Common myeloid progenitor, CD34-positive (primary cell): Measurements from ENCODE around the gene ALMS1.

ENCODE experiments used
- CTCF ChIA-PET: fragments of 350-600 bp; sonication (Branson Sonifier 250); formaldehyde crosslinking; loops from one replicate; lab custom pipeline; 2021; ENCODE audit warnings: antibody characterized with exemption; lab: Charles Lee
- POLR2A ChIA-PET: fragments of 350-600 bp; sonication (Branson Sonifier 250); formaldehyde crosslinking; loops from one replicate; lab custom pipeline; 2021; ENCODE audit warnings: antibody characterized with exemption; lab: Charles Lee
- DNase-seq, 3 donors: peaks; one replicate each; pipeline versions ENCODE4 v3.0.0 to v3.0.0-alpha.2; 2013
- H3K27ac ChIP-seq, 2 experiments: 1 replicate in 1 of 2; 2 replicates in 1 of 2; pipeline ENCODE4 v1.7.0; 2013; ENCODE audit warnings: inconsistent platforms in 2 of 2, low read length in 2 of 2, mild to moderate bottlenecking in 2 of 2, low read depth in 1 of 2, moderate library complexity in 1 of 2; ENCODE audit not compliant: severe bottlenecking in 2 of 2, insufficient read depth in 1 of 2, poor library complexity in 1 of 2
- H3K27me3 ChIP-seq, 5 experiments: replicated peaks in 2 of 5; 1 replicate in 3 of 5; 2 replicates in 2 of 5; pipeline versions ENCODE4 v1.6.1 to v1.7.0; 2013; ENCODE audit warnings: low read length in 4 of 5, mild to moderate bottlenecking in 2 of 5, moderate library complexity in 2 of 5, inconsistent platforms in 1 of 5; ENCODE audit not compliant: insufficient read depth in 5 of 5, control insufficient read depth in 4 of 5
- H3K36me3 ChIP-seq, 4 experiments: 1 replicate in 2 of 4; 2 replicates in 2 of 4; pipeline versions ENCODE4 v1.6.1 to v1.7.0; 2013; ENCODE audit warnings: low read length in 3 of 4, control low read depth in 1 of 4, mild to moderate bottlenecking in 1 of 4; ENCODE audit not compliant: control insufficient read depth in 4 of 4, insufficient read depth in 4 of 4
- H3K4me1 ChIP-seq, 4 experiments: 1 replicate in 3 of 4; 2 replicates in 1 of 4; pipeline versions ENCODE4 v1.6.1 to v1.7.1; 2013; ENCODE audit warnings: low read length in 3 of 4, mild to moderate bottlenecking in 3 of 4, control low read depth in 1 of 4, inconsistent platforms in 1 of 4, moderate library complexity in 1 of 4; ENCODE audit not compliant: control insufficient read depth in 4 of 4, insufficient read depth in 4 of 4; ENCODE audit errors: control extremely low read depth in 1 of 4
- H3K4me3 ChIP-seq, 7 experiments: 1 replicate in 4 of 7; 2 replicates in 3 of 7; pipeline versions ENCODE4 v1.5.1 to v1.7.0; 2013; ENCODE audit warnings: mild to moderate bottlenecking in 7 of 7, low read length in 6 of 7, moderate library complexity in 6 of 7, inconsistent platforms in 2 of 7, low read depth in 2 of 7, control low read depth in 1 of 7; ENCODE audit not compliant: insufficient read depth in 4 of 7, control insufficient read depth in 1 of 7; ENCODE audit errors: extremely low read depth in 1 of 7
- H3K9me3 ChIP-seq, 5 experiments: 1 replicate in 4 of 5; 2 replicates in 1 of 5; pipeline versions ENCODE4 v1.6.1 to v1.7.1; 2013; ENCODE audit warnings: low read length in 4 of 5, mild to moderate bottlenecking in 2 of 5, inconsistent platforms in 1 of 5, low read depth in 1 of 5, moderate library complexity in 1 of 5; ENCODE audit not compliant: control insufficient read depth in 4 of 5, insufficient read depth in 2 of 5; ENCODE audit errors: control extremely low read depth in 1 of 5
- WGBS: methylation state at CpG from one replicate; pipeline ENCODE4 v1.1.5; 2013; ENCODE audit not compliant: insufficient coverage; 5-methylcytosine and 5-hydroxymethylcytosine counted together

ALMS1 gene

DNA sequence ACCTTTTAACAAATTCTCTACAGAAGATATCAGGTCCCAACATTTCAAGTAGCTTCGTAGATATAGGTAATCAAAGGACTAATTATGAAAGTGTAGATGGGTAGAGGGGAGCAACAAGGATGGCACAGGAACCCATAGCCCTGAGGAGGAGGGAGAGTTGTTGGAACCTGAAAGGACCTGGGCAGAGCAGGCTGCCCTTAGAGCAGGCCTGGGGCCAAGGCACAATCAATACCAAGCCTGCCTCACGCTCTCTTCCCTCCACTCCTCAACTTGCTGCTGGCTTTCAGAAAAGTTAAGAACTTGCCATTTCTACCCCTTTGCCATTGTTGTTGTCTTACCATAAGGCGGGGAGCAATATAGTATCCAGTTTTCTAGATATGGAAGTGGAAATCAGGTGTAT is 266.7 kb downstream of the ALMS1 start:
- Histone ChIP-seq H3K4me3 (no peak overlapping the region), H3K4me1 (no peaks in the 10 kb centered on the region), H3K9me3 (peaks cover 0 to 5% (median 0%) of the 10 kb centered on the region in 5 experiments), H3K27me3 (no peaks in the 10 kb centered on the region), H3K27ac (no peak overlapping the region), H3K36me3 (no peaks in the 10 kb centered on the region)
- ChIA-PET CTCF (no interaction called here), POLR2A (no interaction called here)
- WGBS = 100% methylated on average over 1 of the region's 3 CpGs
- DNase-seq = no peak

DNA sequence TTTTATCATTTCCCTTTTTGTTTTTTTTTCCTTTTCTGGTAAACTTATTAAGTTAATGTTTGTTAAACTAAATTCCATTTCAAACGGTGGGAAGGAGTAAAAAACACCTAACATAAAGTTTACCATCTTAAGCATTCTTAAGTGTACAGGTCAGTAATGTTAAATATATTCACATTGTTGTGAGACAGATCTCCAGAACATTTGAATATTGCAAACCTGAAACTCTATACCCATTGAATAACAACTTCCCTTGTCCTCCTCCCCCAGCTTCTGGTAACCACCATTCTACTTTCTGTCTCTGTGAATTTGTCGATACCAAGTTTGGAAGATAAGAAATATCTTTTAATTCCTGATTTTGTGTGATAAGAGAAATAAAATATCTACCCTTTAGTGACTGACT is 268.5 kb downstream of the ALMS1 start:
- Histone ChIP-seq H3K36me3 (no peaks in the 10 kb centered on the region), H3K4me3 (no peak overlapping the region), H3K4me1 (no peaks in the 10 kb centered on the region), H3K27me3 (no peaks in the 10 kb centered on the region), H3K9me3 (no peaks in the 10 kb centered on the region), H3K27ac (no peak overlapping the region)
- WGBS = no CpG with 5 or more reads among the region's 2 CpGs
- POLR2A ChIA-PET = no interaction called here
- CTCF ChIA-PET = no interaction called here
- DNase-seq = no peak
